IMR-90 (cell line): Measurements from ENCODE around the gene APPL2. TPM values are rescaled to one million over a fixed set of nuclear protein-coding genes. Genes with fewer than 3 reads are reported as not detected.

ENCODE experiments used
- ATAC-seq: fragments of 200-7000 bp; cut with Tn5 transposase; 2 replicates; pipeline ENCODE4 v1.9.1; 2020; ENCODE audit warnings: low read depth, mild to moderate bottlenecking, moderate library complexity
- BruUV-seq: library from RNA; stranded (reverse); fragments of 400-500 nt; replicated peaks from 2 replicates; lab custom pipeline; 2021; lab: Mats Ljungman, UMichigan
- CTCF ChIA-PET: fragments of 300-600 bp; formaldehyde crosslinking; extraction: SDS; loops from one replicate; lab custom pipeline; 2021; ENCODE audit warnings: antibody characterized with exemption; lab: Yijun Ruan, JAX
- POLR2A ChIA-PET: fragments of 300-600 bp; sonication (Branson Sonifier 250); formaldehyde crosslinking; loops from one replicate; lab custom pipeline; 2022; ENCODE audit warnings: antibody characterized with exemption; ENCODE audit not compliant: unreplicated experiment; lab: Charles Lee
- DNase-seq: peaks from one replicate; pipeline ENCODE4 v3.0.0; 2013
- H2AFZ ChIP-seq: replicated peaks from 2 replicates; pipeline ENCODE3; 2013; ENCODE audit warnings: low read length, mild to moderate bottlenecking; ENCODE audit not compliant: poor library complexity
- H2AK5ac ChIP-seq: 2 replicates; pipeline ENCODE4 v1.6.1; 2013; ENCODE audit warnings: low read depth, low read length, inconsistent platforms
- H2AK9ac ChIP-seq: replicated peaks from 2 replicates; pipeline ENCODE3; 2013; ENCODE audit warnings: mild to moderate bottlenecking, low read depth, low read length, moderate library complexity; ENCODE audit not compliant: poor library complexity
- H2BK120ac ChIP-seq: 2 replicates; pipeline ENCODE4 v1.6.1; 2013; ENCODE audit warnings: low read depth, low read length, inconsistent platforms
- H2BK15ac ChIP-seq: 3 replicates; pipeline ENCODE4 v1.6.1; 2013; ENCODE audit warnings: low read depth, low read length, inconsistent platforms
- H2BK20ac ChIP-seq: 2 replicates; pipeline ENCODE4 v1.6.1; 2013; ENCODE audit warnings: low read depth, mild to moderate bottlenecking, inconsistent platforms, low read length, moderate library complexity
- H2BK5ac ChIP-seq: 2 replicates; pipeline ENCODE4 v1.6.1; 2013; ENCODE audit warnings: mild to moderate bottlenecking, low read depth, low read length, inconsistent platforms; ENCODE audit not compliant: poor library complexity, severe bottlenecking
- H3K14ac ChIP-seq: replicated peaks from 2 replicates; pipeline ENCODE4 v1.6.1; 2013; ENCODE audit warnings: low read depth, low read length, inconsistent platforms
- H3K18ac ChIP-seq: 2 replicates; pipeline ENCODE4 v1.6.1; 2013; ENCODE audit warnings: low read depth, low read length, control low read depth
- H3K23ac ChIP-seq: 2 replicates; pipeline ENCODE4 v1.6.1; 2013; ENCODE audit warnings: low read depth, low read length, inconsistent platforms
- H3K27ac ChIP-seq: 2 replicates; pipeline ENCODE4 v1.5.1; 2013; ENCODE audit warnings: mild to moderate bottlenecking, control low read depth, low read length; ENCODE audit not compliant: insufficient read depth
- H3K27me3 ChIP-seq: 2 replicates; pipeline ENCODE4 v1.6.1; 2013; ENCODE audit warnings: low read length; ENCODE audit not compliant: control insufficient read depth, insufficient read depth
- H3K36me3 ChIP-seq: 2 replicates; pipeline ENCODE4 v1.6.1; 2013; ENCODE audit warnings: low read length, mixed read lengths; ENCODE audit not compliant: control insufficient read depth, insufficient read depth
- H3K4ac ChIP-seq: 2 replicates; pipeline ENCODE4 v1.6.1; 2013; ENCODE audit warnings: low read depth, low read length, inconsistent platforms
- H3K4me1 ChIP-seq: 2 replicates; pipeline ENCODE4 v1.6.1; 2013; ENCODE audit warnings: low read length, mixed read lengths; ENCODE audit not compliant: control insufficient read depth, insufficient read depth
- H3K4me2 ChIP-seq: 2 replicates; pipeline ENCODE4 v1.6.1; 2013; ENCODE audit warnings: low read depth, mild to moderate bottlenecking, control low read depth, low read length, moderate library complexity
- H3K4me3 ChIP-seq: 2 replicates; pipeline ENCODE4 v1.5.1; 2013; ENCODE audit warnings: low read depth, mild to moderate bottlenecking, control low read depth, low read length, moderate library complexity; ENCODE audit not compliant: insufficient read depth
- H3K56ac ChIP-seq: 2 replicates; pipeline ENCODE4 v1.6.1; 2013; ENCODE audit warnings: low read length, inconsistent platforms; ENCODE audit not compliant: insufficient read depth; ENCODE audit errors: extremely low read depth
- H3K79me1 ChIP-seq, 2 experiments: 2 replicates each; pipeline ENCODE4 v1.6.1; 2013; ENCODE audit warnings: low read length in 2 of 2, inconsistent platforms in 1 of 2, low read depth in 1 of 2
- H3K9ac ChIP-seq: 2 replicates; pipeline ENCODE4 v1.6.1; 2013; ENCODE audit warnings: low read depth, low read length, control low read depth
- H3K9me1 ChIP-seq: 2 replicates; pipeline ENCODE4 v1.6.1; 2013; ENCODE audit warnings: low read length, inconsistent platforms; ENCODE audit not compliant: insufficient read depth
- H3K9me3 ChIP-seq: 2 replicates; pipeline ENCODE4 v1.6.1; 2013; ENCODE audit warnings: low read length; ENCODE audit not compliant: control insufficient read depth, insufficient read depth
- H4K20me1 ChIP-seq: 2 replicates; pipeline ENCODE4 v1.6.1; 2013; ENCODE audit warnings: low read length, inconsistent platforms; ENCODE audit not compliant: insufficient read depth
- H4K5ac ChIP-seq: 2 replicates; pipeline ENCODE4 v1.6.1; 2013; ENCODE audit warnings: mild to moderate bottlenecking, low read depth, low read length, control low read depth
- H4K8ac ChIP-seq, 2 experiments: 2 replicates each; pipeline ENCODE4 v1.6.1; 2013; ENCODE audit warnings: low read depth in 2 of 2, low read length in 2 of 2, control low read depth in 1 of 2, inconsistent platforms in 1 of 2
- H4K91ac ChIP-seq: 2 replicates; pipeline ENCODE4 v1.6.1; 2013; ENCODE audit warnings: low read depth, low read length, inconsistent platforms; ENCODE audit not compliant: insufficient read depth
- CHD1 ChIP-seq: IDR thresholded peaks from 2 replicates; pipeline ENCODE4 v1.6.1; 2012; ENCODE audit warnings: low read depth, low read length, improper control_type of control experiment
- MAFK ChIP-seq: IDR thresholded peaks from 2 replicates; pipeline ENCODE4 v1.6.1; 2012; ENCODE audit warnings: low read depth, low read length, improper control_type of control experiment
- NFE2L2 ChIP-seq: fragments of 150-350 bp; IDR thresholded peaks from 2 replicates; pipeline ENCODE4 v1.6.1; 2016; ENCODE audit warnings: low read depth, mild to moderate bottlenecking, low read length
- WGBS, 2 experiments: methylation state at CpG; one replicate each; pipeline versions ENCODE4 v1.1.5 to v1.1.7; 2013; ENCODE audit warnings: missing lambda C conversion rate in 2 of 2; ENCODE audit not compliant: insufficient read length in 1 of 2; ENCODE audit errors: extremely low coverage in 2 of 2; 5-methylcytosine and 5-hydroxymethylcytosine counted together
- dilution Hi-C: fragments of 300-500 bp; cut with HindIII; formaldehyde crosslinking; loops from one replicate; pipeline ENCODE4 v1.14.3; 2018; ENCODE audit warnings: low sequenced_read_pairs; ENCODE audit not compliant: unreplicated experiment
- in situ Hi-C: fragments of 300-500 bp; cut with MboI; formaldehyde crosslinking; loops from 3 replicates; pipeline ENCODE4 v1.14.3; 2019; ENCODE audit warnings: low sequenced_read_pairs, inconsistent platforms, mixed read lengths
- intact Hi-C: fragments of 100-400 bp; cut with micrococcal nuclease; formaldehyde crosslinking; loops from 2 replicates; pipeline ENCODE4 v1.10.0; 2022
- polyA plus RNA-seq, 3 experiments: library from polyadenylated mRNA; depleted of rRNA; stranded (reverse); fragments of >200 nt; gene quantifications; 2 replicates each; pipeline ENCODE4 v1.2.3, GENCODE V29; 2012; ENCODE audit warnings: low replicate concordance in 1 of 3
- total RNA-seq: library from RNA; depleted of rRNA; stranded (reverse); fragments of >200 nt; gene quantifications from 2 replicates; pipeline ENCODE4 v1.2.3, GENCODE V29; 2012

APPL2 gene
- total and polyA plus RNA-seq, 2 of the 4 experiments (the other 2 are of a cell fraction): 42.3 to 65.8 TPM

DNA sequence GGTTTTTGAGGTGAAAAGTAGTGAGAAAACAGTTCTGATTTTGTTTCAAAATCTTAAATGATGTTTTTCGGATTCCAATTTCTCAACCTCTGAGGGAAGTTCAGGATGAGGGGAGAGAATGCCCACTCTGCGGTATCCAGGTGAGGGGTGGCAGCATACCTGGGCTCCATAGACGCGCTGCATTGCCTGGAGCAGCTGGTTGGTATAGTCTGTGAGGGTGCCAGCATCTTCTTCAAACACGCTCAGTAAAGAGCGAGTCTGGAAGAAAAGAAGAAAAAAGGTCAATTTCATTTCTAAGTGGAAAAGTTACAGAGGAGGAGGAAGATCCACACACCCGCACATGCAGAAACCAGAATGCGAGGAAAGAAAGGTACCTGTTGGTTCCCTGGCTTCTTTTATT, 7.0 kb downstream of the APPL2 start:
- ChIA-PET CTCF (no interaction called here), POLR2A (no interaction called here)
- H2BK120ac ChIP-seq: peak overlapping the region; percentile 79
- 100% methylated on average over 3 of the region's 8 CpGs; no CpG with 5 or more reads in 1 of the 2 experiments for WGBS, 2 experiments
- H3K23ac ChIP-seq: no peak overlapping the region; the same call in 1 of the 2 replicates
- peak overlapping the region; percentile 87 for H3K4ac ChIP-seq
- peak overlapping the region; percentile 45; the same call in 1 of the 3 replicates for H2BK15ac ChIP-seq
- no peaks in the 10 kb centered on the region for H3K9me3 ChIP-seq
- peaks cover 20% of the 10 kb centered on the region for H3K4me1 ChIP-seq
- dilution Hi-C loops (no loop called here), in situ Hi-C loops (no loop called here), intact Hi-C loops (no loop called here)
- no peaks in the 10 kb centered on the region for H3K27me3 ChIP-seq
- H3K27ac ChIP-seq: peak overlapping the region; percentile 77
- H3K9ac ChIP-seq: no peak overlapping the region
- peaks cover 20% of the 10 kb centered on the region for H3K9me1 ChIP-seq
- H3K18ac ChIP-seq: peak overlapping the region; percentile 45; the same call in 1 of the 2 replicates
- ATAC-seq (no peak), DNase-seq (no peak)
- H2BK5ac ChIP-seq: peak overlapping the region; percentile 61
- peak overlapping the region; percentile 61 for H4K5ac ChIP-seq
- peaks cover 9% of the 10 kb centered on the region; the same call in 1 of the 2 replicates for H4K20me1 ChIP-seq
- H3K14ac ChIP-seq: peak overlapping the region; percentile 60; the same call in 1 of the 2 replicates
- H2AK5ac ChIP-seq: peak overlapping the region; percentile 62
- H3K56ac ChIP-seq: peak overlapping the region; percentile 68
- peaks cover 8% of the 10 kb centered on the region for H3K36me3 ChIP-seq
- peak overlapping the region; percentile 64 to 76 for H4K8ac ChIP-seq
- H4K91ac ChIP-seq: peak overlapping the region; percentile 60; the same call in 1 of the 2 replicates
- peaks cover 26 to 75% of the 10 kb centered on the region in 2 experiments for H3K79me1 ChIP-seq
- H2AFZ ChIP-seq: no peak overlapping the region
- peak overlapping the region; percentile 38 for H2BK20ac ChIP-seq
- peak overlapping the region; percentile 50 for H2AK9ac ChIP-seq
- BruUV-seq: no TSS peak
- H3K4me3 ChIP-seq: no peak overlapping the region
- H3K4me2 ChIP-seq: peak overlapping the region; percentile 38; the same call in 1 of the 2 replicates
- TF ChIP-seq MAFK: no peak
- TF ChIP-seq CHD1: no peak
- TF ChIP-seq NFE2L2: no peak
